CD14-positive monocyte (primary cell): Measurements from ENCODE around the gene RAC3. TPM values are rescaled to one million over a fixed set of nuclear protein-coding genes. Genes with fewer than 3 reads are reported as not detected.

ENCODE experiments used
- DNase-seq, 3 donors: peaks; one replicate each; pipeline ENCODE4 v3.0.0-alpha.2; 2011 to 2022
- H2AFZ ChIP-seq: 2 replicates; pipeline ENCODE4 v1.6.0; 2012; ENCODE audit warnings: mild to moderate bottlenecking, low read depth, low read length, inconsistent platforms; ENCODE audit not compliant: insufficient read depth, poor library complexity, severe bottlenecking
- H3K27ac ChIP-seq, 2 donors: 1 replicate in 1 of 2; 2 replicates in 1 of 2; pipeline ENCODE4 v1.5.1; 2012 to 2013; ENCODE audit warnings: low read length in 2 of 2, control low read depth in 1 of 2, inconsistent platforms in 1 of 2, low read depth in 1 of 2, mild to moderate bottlenecking in 1 of 2
- H3K27me3 ChIP-seq, 2 donors: one replicate each; pipeline versions ENCODE4 v1.6.0 to v1.6.1; 2011 to 2013; ENCODE audit warnings: low read length in 2 of 2; ENCODE audit not compliant: control insufficient read depth in 2 of 2, insufficient read depth in 2 of 2
- H3K36me3 ChIP-seq, 2 donors: replicated peaks in 1 of 2; 1 replicate in 1 of 2; 2 replicates in 1 of 2; pipeline versions ENCODE4 v1.5.1 to v1.6.1; 2012 to 2013; ENCODE audit warnings: low read length in 2 of 2, control low read depth in 1 of 2, inconsistent platforms in 1 of 2, mild to moderate bottlenecking in 1 of 2; ENCODE audit not compliant: insufficient read depth in 2 of 2, control insufficient read depth in 1 of 2
- H3K4me1 ChIP-seq, 2 donors: 1 replicate in 1 of 2; 2 replicates in 1 of 2; pipeline versions ENCODE4 v1.5.1 to v1.6.1; 2012 to 2013; ENCODE audit warnings: low read length in 2 of 2, control low read depth in 1 of 2, inconsistent platforms in 1 of 2, mild to moderate bottlenecking in 1 of 2, moderate library complexity in 1 of 2; ENCODE audit not compliant: insufficient read depth in 2 of 2, control insufficient read depth in 1 of 2
- H3K4me2 ChIP-seq: replicated peaks from 2 replicates; pipeline ENCODE3; 2012; ENCODE audit warnings: low read length, moderate library complexity, mild to moderate bottlenecking; ENCODE audit not compliant: poor library complexity, severe bottlenecking; ENCODE audit errors: extremely low read depth
- H3K4me3 ChIP-seq, 3 experiments: fragments of 200-600 bp in 1 of 3; sonication (generic) in 1 of 3; replicated peaks in 1 of 3; 1 replicate in 2 of 3; 2 replicates in 1 of 3; pipeline ENCODE4 v1.5.1; 2011 to 2013; ENCODE audit warnings: low read length in 3 of 3, mild to moderate bottlenecking in 3 of 3, control low read depth in 2 of 3, low read depth in 2 of 3, inconsistent platforms in 1 of 3, moderate library complexity in 1 of 3
- H3K79me2 ChIP-seq: 2 replicates; pipeline ENCODE4 v1.6.0; 2012; ENCODE audit warnings: mild to moderate bottlenecking, control low read depth, inconsistent platforms, low read length, moderate library complexity; ENCODE audit not compliant: insufficient read depth
- H3K9ac ChIP-seq: 2 replicates; pipeline ENCODE4 v1.6.0; 2017; ENCODE audit warnings: low read length, mild to moderate bottlenecking; ENCODE audit not compliant: insufficient read depth, poor library complexity, severe bottlenecking
- H3K9me3 ChIP-seq, 2 donors: replicated peaks in 1 of 2; 1 replicate in 1 of 2; 2 replicates in 1 of 2; pipeline versions ENCODE4 v1.5.1 to v1.6.1; 2012 to 2013; ENCODE audit warnings: low read length in 2 of 2, control low read depth in 1 of 2; ENCODE audit not compliant: control insufficient read depth in 1 of 2, insufficient read depth in 1 of 2
- H4K20me1 ChIP-seq: 2 replicates; pipeline ENCODE4 v1.6.0; 2012; ENCODE audit warnings: mild to moderate bottlenecking, low read length, control low read depth, moderate library complexity; ENCODE audit not compliant: insufficient read depth
- H3K27ac Mint-ChIP-seq, 7 donors: one replicate each; pipeline ENCODE4 v1.8.0; 2020; ENCODE audit warnings: mild to moderate bottlenecking in 7 of 7, mixed read lengths in 7 of 7, moderate library complexity in 6 of 7, inconsistent platforms in 2 of 7
- H3K27me3 Mint-ChIP-seq, 3 donors: one replicate each; pipeline ENCODE4 v1.8.0; 2021 to 2022; ENCODE audit warnings: low read depth in 3 of 3, mild to moderate bottlenecking in 3 of 3, mixed read lengths in 3 of 3, moderate library complexity in 3 of 3, inconsistent platforms in 1 of 3
- H3K36me3 Mint-ChIP-seq, 2 donors: one replicate each; pipeline ENCODE4 v1.8.0; 2020; ENCODE audit warnings: mixed read lengths in 2 of 2, inconsistent platforms in 1 of 2, mild to moderate bottlenecking in 1 of 2
- H3K4me1 Mint-ChIP-seq: one replicate; pipeline ENCODE4 v1.8.0; 2020; ENCODE audit warnings: mild to moderate bottlenecking, mixed read lengths
- H3K4me3 Mint-ChIP-seq, 2 donors: one replicate each; pipeline ENCODE4 v1.8.0; 2020; ENCODE audit warnings: mild to moderate bottlenecking in 2 of 2, mixed read lengths in 2 of 2, moderate library complexity in 1 of 2
- H3K9me3 Mint-ChIP-seq, 7 donors: one replicate each; pipeline ENCODE4 v1.8.0; 2020 to 2022; ENCODE audit warnings: mixed read lengths in 7 of 7, mild to moderate bottlenecking in 6 of 7, moderate library complexity in 6 of 7, inconsistent platforms in 2 of 7
- CTCF ChIP-seq: fragments of 200-600 bp; IDR thresholded peaks from one replicate; pipeline ENCODE4 v1.8.0; 2022; ENCODE audit warnings: antibody characterized with exemption, mild to moderate bottlenecking
- WGBS: methylation state at CpG from one replicate; pipeline ENCODE4 v1.1.5; 2013; ENCODE audit warnings: missing lambda C conversion rate; ENCODE audit not compliant: insufficient coverage; 5-methylcytosine and 5-hydroxymethylcytosine counted together
- intact Hi-C, 2 donors: fragments of 100-400 bp; cut with micrococcal nuclease; formaldehyde crosslinking; loops; one replicate each; pipeline versions ENCODE4 v1.15.0 to v1.15.1; 2023
- polyA plus RNA-seq, 3 donors: library from polyadenylated mRNA; depleted of rRNA in 1 of 3; unstranded in 2 of 3; stranded (reverse) in 1 of 3; fragments of 300-500 nt in 2 of 3; fragments of >200 nt in 1 of 3; fragmentation: Illumina TruSeq in 2 of 3; gene quantifications; 1 replicate in 2 of 3; 2 replicates in 1 of 3; pipeline ENCODE4 v1.2.3, GENCODE V29; 2012 to 2021

RAC3 gene
- polyA plus RNA-seq, 3 donors: 1.8 TPM; not detected in 2

GRCh38 chr17:82079001-82079677 lies 47.7 kb downstream of the RAC3 start:
- peaks cover 32 to 51% of the 10 kb centered on the region in 2 donors for H3K36me3 Mint-ChIP-seq
- H3K9me3 Mint-ChIP-seq: peaks cover 0 to 1% (median 0%) of the 10 kb centered on the region in 7 donors
- H4K20me1 ChIP-seq: no peaks in the 10 kb centered on the region
- intact Hi-C loops: no loop called here
- no peak for DNase-seq
- no peaks in the 10 kb centered on the region for H3K79me2 ChIP-seq
- no peak overlapping the region for H3K9ac ChIP-seq
- no peak overlapping the region for H3K4me3 Mint-ChIP-seq
- H3K9me3 ChIP-seq: no peaks in the 10 kb centered on the region
- no peaks in the 10 kb centered on the region for H3K4me1 Mint-ChIP-seq
- TF ChIP-seq CTCF: no peak
- H3K4me3 ChIP-seq: no peak overlapping the region
- peaks cover 1 to 8% (median 4%) of the 10 kb centered on the region in 3 donors for H3K27me3 Mint-ChIP-seq
- 97% methylated on average over 44 of the region's 47 CpGs for WGBS
- H3K27me3 ChIP-seq: no peaks in the 10 kb centered on the region
- no peaks in the 10 kb centered on the region for H3K4me1 ChIP-seq
- H3K4me2 ChIP-seq: no peak overlapping the region
- no peak overlapping the region for H2AFZ ChIP-seq
- no peak overlapping the region for H3K27ac Mint-ChIP-seq
- no peak overlapping the region for H3K27ac ChIP-seq
- H3K36me3 ChIP-seq: peaks cover 38 to 47% of the 10 kb centered on the region in 2 donors

GRCh38 chr17:82080048-82080788 lies 48.7 kb downstream of the RAC3 start:
- intact Hi-C loops: no loop called here
- Mint-ChIP-seq H3K4me1 (no peaks in the 10 kb centered on the region), H3K36me3 (peaks cover 36 to 59% of the 10 kb centered on the region in 2 donors), H3K27ac (no peak overlapping the region), H3K27me3 (peaks cover 1 to 6% (median 2%) of the 10 kb centered on the region in 3 donors), H3K9me3 (peaks cover 0 to 1% (median 0%) of the 10 kb centered on the region in 7 donors), H3K4me3 (no peak overlapping the region)
- TF ChIP-seq CTCF: no peak
- no peak overlapping the region for H3K4me3 ChIP-seq
- H3K79me2 ChIP-seq: no peaks in the 10 kb centered on the region
- no peak overlapping the region for H3K4me2 ChIP-seq
- H3K27me3 ChIP-seq: no peaks in the 10 kb centered on the region
- H3K9ac ChIP-seq: no peak overlapping the region
- no peaks in the 10 kb centered on the region for H3K4me1 ChIP-seq
- DNase-seq: no peak
- H3K36me3 ChIP-seq: peaks cover 48 to 57% of the 10 kb centered on the region in 2 donors
- H2AFZ ChIP-seq: no peak overlapping the region
- WGBS: 93% methylated on average over 27 of the region's 36 CpGs
- no peak overlapping the region for H3K27ac ChIP-seq
- H3K9me3 ChIP-seq: no peaks in the 10 kb centered on the region
- H4K20me1 ChIP-seq: no peaks in the 10 kb centered on the region
